H1 (cell line): ENCODE data around the gene RASGRP1. TPM values are rescaled to one million over a fixed set of nuclear protein-coding genes. Genes with fewer than 3 reads are reported as not detected.
A peak's percentile ranks its signal among the peaks of the same experiment; 100 is the strongest.

Experiments
- CREB1 ChIP-seq: IDR thresholded peaks from 2 replicates; pipeline ENCODE4 v1.6.1; 2012; ENCODE audit warnings: inconsistent platforms
- EZH2 ChIP-seq: fragments of 200-600 bp; sonication (generic); IDR thresholded peaks from 2 replicates; pipeline ENCODE4 v1.7.1; 2012; ENCODE audit warnings: low read depth, mild to moderate bottlenecking, moderate library complexity, low read length, inconsistent platforms; ENCODE audit not compliant: severe bottlenecking
- SP2 ChIP-seq: IDR thresholded peaks from 2 replicates; pipeline ENCODE4 v1.6.1; 2012; ENCODE audit warnings: mild to moderate bottlenecking, low read length, inconsistent platforms
- TAF7 ChIP-seq: optimal IDR thresholded peaks from 2 replicates; pipeline ENCODE3; 2011; ENCODE audit warnings: low read depth, mild to moderate bottlenecking, inconsistent platforms, low read length, moderate library complexity, borderline replicate concordance
- TEAD4 ChIP-seq: IDR thresholded peaks from 2 replicates; pipeline ENCODE4 v1.6.1; 2012; ENCODE audit warnings: low read depth, low read length, inconsistent platforms, mixed read lengths
- ZNF274 ChIP-seq: IDR thresholded peaks from 2 replicates; pipeline ENCODE4 v1.7.0; 2012; ENCODE audit warnings: low read length, borderline replicate concordance; ENCODE audit errors: extremely low read depth
- polyA plus RNA-seq, 7 experiments: library from polyadenylated mRNA; depleted of rRNA in 3 of 7; stranded (reverse) in 5 of 7; unstranded in 2 of 7; fragments of >200 nt in 5 of 7; fragments of 200-250 nt in 2 of 7; gene quantifications; 1 replicate in 5 of 7; 2 replicates in 1 of 7; 4 replicates in 1 of 7; pipeline versions ENCODE4 v1.2.1 to v1.2.3, GENCODE V29; 2011 to 2013; ENCODE audit warnings: missing spikeins in 2 of 7, mixed read lengths in 2 of 7
- total RNA-seq: library from RNA; stranded (reverse); fragmentation: NEBNext Ultra II Directional; extraction: Animal tissue kit (Norgen Biotek cat#: 25700); gene quantifications from 2 replicates; pipeline ENCODE4 v1.2.1, GENCODE V29; 2021
- TF ChIP-seq, protein P1 (sequence below): IDR thresholded peaks from 2 replicates; pipeline ENCODE4 v1.6.1; 2011; ENCODE audit warnings: low read length, improper control_type of control experiment
- TF ChIP-seq, protein P2 (sequence below): fragments of 300-600 bp; sonication (generic); IDR thresholded peaks from 2 replicates; pipeline ENCODE4 v1.7.1; 2012; ENCODE audit warnings: low read length, moderate library complexity, mild to moderate bottlenecking, inconsistent platforms; ENCODE audit not compliant: insufficient replicate concordance

RASGRP1 gene
- total and polyA plus RNA-seq, 2 of the 8 experiments (the other 6 are each of a cell fraction or from before 2014, with no cell fraction given) = 1.1 to 2.1 TPM

- TF ChIP-seq, protein P1, sequence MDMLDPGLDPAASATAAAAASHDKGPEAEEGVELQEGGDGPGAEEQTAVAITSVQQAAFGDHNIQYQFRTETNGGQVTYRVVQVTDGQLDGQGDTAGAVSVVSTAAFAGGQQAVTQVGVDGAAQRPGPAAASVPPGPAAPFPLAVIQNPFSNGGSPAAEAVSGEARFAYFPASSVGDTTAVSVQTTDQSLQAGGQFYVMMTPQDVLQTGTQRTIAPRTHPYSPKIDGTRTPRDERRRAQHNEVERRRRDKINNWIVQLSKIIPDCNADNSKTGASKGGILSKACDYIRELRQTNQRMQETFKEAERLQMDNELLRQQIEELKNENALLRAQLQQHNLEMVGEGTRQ = no peak
- TF ChIP-seq ZNF274 (no peak), SP2 (no peak), EZH2 (no peak), TEAD4 (0 out of 2 replicates have a peak, but pooled peaks have one; percentile 46), TAF7 (no peak), CREB1 (no peak)
- TF ChIP-seq, protein P2, sequence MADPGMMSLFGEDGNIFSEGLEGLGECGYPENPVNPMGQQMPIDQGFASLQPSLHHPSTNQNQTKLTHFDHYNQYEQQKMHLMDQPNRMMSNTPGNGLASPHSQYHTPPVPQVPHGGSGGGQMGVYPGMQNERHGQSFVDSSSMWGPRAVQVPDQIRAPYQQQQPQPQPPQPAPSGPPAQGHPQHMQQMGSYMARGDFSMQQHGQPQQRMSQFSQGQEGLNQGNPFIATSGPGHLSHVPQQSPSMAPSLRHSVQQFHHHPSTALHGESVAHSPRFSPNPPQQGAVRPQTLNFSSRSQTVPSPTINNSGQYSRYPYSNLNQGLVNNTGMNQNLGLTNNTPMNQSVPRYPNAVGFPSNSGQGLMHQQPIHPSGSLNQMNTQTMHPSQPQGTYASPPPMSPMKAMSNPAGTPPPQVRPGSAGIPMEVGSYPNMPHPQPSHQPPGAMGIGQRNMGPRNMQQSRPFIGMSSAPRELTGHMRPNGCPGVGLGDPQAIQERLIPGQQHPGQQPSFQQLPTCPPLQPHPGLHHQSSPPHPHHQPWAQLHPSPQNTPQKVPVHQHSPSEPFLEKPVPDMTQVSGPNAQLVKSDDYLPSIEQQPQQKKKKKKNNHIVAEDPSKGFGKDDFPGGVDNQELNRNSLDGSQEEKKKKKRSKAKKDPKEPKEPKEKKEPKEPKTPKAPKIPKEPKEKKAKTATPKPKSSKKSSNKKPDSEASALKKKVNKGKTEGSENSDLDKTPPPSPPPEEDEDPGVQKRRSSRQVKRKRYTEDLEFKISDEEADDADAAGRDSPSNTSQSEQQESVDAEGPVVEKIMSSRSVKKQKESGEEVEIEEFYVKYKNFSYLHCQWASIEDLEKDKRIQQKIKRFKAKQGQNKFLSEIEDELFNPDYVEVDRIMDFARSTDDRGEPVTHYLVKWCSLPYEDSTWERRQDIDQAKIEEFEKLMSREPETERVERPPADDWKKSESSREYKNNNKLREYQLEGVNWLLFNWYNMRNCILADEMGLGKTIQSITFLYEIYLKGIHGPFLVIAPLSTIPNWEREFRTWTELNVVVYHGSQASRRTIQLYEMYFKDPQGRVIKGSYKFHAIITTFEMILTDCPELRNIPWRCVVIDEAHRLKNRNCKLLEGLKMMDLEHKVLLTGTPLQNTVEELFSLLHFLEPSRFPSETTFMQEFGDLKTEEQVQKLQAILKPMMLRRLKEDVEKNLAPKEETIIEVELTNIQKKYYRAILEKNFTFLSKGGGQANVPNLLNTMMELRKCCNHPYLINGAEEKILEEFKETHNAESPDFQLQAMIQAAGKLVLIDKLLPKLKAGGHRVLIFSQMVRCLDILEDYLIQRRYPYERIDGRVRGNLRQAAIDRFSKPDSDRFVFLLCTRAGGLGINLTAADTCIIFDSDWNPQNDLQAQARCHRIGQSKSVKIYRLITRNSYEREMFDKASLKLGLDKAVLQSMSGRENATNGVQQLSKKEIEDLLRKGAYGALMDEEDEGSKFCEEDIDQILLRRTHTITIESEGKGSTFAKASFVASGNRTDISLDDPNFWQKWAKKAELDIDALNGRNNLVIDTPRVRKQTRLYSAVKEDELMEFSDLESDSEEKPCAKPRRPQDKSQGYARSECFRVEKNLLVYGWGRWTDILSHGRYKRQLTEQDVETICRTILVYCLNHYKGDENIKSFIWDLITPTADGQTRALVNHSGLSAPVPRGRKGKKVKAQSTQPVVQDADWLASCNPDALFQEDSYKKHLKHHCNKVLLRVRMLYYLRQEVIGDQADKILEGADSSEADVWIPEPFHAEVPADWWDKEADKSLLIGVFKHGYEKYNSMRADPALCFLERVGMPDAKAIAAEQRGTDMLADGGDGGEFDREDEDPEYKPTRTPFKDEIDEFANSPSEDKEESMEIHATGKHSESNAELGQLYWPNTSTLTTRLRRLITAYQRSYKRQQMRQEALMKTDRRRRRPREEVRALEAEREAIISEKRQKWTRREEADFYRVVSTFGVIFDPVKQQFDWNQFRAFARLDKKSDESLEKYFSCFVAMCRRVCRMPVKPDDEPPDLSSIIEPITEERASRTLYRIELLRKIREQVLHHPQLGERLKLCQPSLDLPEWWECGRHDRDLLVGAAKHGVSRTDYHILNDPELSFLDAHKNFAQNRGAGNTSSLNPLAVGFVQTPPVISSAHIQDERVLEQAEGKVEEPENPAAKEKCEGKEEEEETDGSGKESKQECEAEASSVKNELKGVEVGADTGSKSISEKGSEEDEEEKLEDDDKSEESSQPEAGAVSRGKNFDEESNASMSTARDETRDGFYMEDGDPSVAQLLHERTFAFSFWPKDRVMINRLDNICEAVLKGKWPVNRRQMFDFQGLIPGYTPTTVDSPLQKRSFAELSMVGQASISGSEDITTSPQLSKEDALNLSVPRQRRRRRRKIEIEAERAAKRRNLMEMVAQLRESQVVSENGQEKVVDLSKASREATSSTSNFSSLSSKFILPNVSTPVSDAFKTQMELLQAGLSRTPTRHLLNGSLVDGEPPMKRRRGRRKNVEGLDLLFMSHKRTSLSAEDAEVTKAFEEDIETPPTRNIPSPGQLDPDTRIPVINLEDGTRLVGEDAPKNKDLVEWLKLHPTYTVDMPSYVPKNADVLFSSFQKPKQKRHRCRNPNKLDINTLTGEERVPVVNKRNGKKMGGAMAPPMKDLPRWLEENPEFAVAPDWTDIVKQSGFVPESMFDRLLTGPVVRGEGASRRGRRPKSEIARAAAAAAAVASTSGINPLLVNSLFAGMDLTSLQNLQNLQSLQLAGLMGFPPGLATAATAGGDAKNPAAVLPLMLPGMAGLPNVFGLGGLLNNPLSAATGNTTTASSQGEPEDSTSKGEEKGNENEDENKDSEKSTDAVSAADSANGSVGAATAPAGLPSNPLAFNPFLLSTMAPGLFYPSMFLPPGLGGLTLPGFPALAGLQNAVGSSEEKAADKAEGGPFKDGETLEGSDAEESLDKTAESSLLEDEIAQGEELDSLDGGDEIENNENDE = no peak
These were observed 124.1 kb downstream of the RASGRP1 start (continued) for GRCh38 chr15:38440353-38441129.
